ENCODE data around the gene PWP2. TPM values are rescaled to one million over a fixed set of nuclear protein-coding genes. Genes with fewer than 3 reads are reported as not detected.
A peak's percentile ranks its signal among the peaks of the same experiment; 100 is the strongest.

The PWP2 gene
- total RNA-seq, 2 experiments from 2014 or later, result 9.3 to 10.1 TPM

GRCh38 chr21:44079846-44080245 lies 27.4 kb upstream of the PWP2 start:
- Mint-ChIP-seq H3K36me3 (ENCODE audit: low read depth) (peaks cover 69% of the 10 kb centered on the region), H3K4me1 (ENCODE audit: low read depth) (peaks cover 67% of the 10 kb centered on the region), H3K27ac (peak overlapping the region; percentile 86), H3K9me3 (no peaks in the 10 kb centered on the region), H3K4me3 (no peak overlapping the region), H3K27me3 (no peaks in the 10 kb centered on the region)
- TF ChIP-seq, protein P1, sequence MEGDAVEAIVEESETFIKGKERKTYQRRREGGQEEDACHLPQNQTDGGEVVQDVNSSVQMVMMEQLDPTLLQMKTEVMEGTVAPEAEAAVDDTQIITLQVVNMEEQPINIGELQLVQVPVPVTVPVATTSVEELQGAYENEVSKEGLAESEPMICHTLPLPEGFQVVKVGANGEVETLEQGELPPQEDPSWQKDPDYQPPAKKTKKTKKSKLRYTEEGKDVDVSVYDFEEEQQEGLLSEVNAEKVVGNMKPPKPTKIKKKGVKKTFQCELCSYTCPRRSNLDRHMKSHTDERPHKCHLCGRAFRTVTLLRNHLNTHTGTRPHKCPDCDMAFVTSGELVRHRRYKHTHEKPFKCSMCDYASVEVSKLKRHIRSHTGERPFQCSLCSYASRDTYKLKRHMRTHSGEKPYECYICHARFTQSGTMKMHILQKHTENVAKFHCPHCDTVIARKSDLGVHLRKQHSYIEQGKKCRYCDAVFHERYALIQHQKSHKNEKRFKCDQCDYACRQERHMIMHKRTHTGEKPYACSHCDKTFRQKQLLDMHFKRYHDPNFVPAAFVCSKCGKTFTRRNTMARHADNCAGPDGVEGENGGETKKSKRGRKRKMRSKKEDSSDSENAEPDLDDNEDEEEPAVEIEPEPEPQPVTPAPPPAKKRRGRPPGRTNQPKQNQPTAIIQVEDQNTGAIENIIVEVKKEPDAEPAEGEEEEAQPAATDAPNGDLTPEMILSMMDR (IDR thresholded peaks at IDR 0.05), result no peak
- intact Hi-C loops (cut with micrococcal nuclease), result no loop called here
- ATAC-seq (no peak), DNase-seq (no peak)
- ChIA-PET POLR2A (interaction anchor here (0.7 kb wide), 1 partner anchor 200 kb away, joined by 3 read pairs; no protein-coding TSS in a partner anchor), CTCF (no interaction called here)

- H3K27me3 Mint-ChIP-seq, result no peaks in the 10 kb centered on the region
- ChIA-PET CTCF (interaction anchor here (1.0 to 2.5 kb wide), 6 partner anchors 10 to 294 kb away, joined by 4 to 17 read pairs (median 8); partner anchors contain the start of gene RRP1), POLR2A (interaction anchor here (0.6 to 4.1 kb wide), 11 partner anchors 7 to 294 kb away, joined by 3 to 35 read pairs (median 10); partner anchors contain the start of genes RRP1 and TRAPPC10)
- peak overlapping the region; percentile 97 for H3K27ac Mint-ChIP-seq
- ATAC-seq (no peak), DNase-seq (peak; percentile 53)
- TF ChIP-seq, protein P1 (IDR thresholded peaks at IDR 0.05), result no peak
- intact Hi-C loops (cut with micrococcal nuclease), result loop anchor here (2.0 kb wide), 1 partner anchor 18 kb away; no protein-coding TSS in a partner anchor
- peaks cover 81% of the 10 kb centered on the region for H3K36me3 Mint-ChIP-seq (ENCODE audit: low read depth)
- peaks cover 84% of the 10 kb centered on the region for H3K4me1 Mint-ChIP-seq (ENCODE audit: low read depth)
- H3K4me3 Mint-ChIP-seq, result peak overlapping the region; percentile 78
- H3K9me3 Mint-ChIP-seq, result no peaks in the 10 kb centered on the region
Measured at GRCh38 chr21:44082648-44083440, 24.4 kb upstream of the PWP2 start.

GRCh38 chr21:44083631-44084291 lies 23.4 kb upstream of the PWP2 start:
- CTCF ChIA-PET, result interaction anchor here (1.0 to 2.5 kb wide), 6 partner anchors 11 to 295 kb away, joined by 4 to 17 read pairs (median 8); partner anchors contain the start of gene RRP1
- intact Hi-C loops (cut with micrococcal nuclease), result loop anchor here (2.0 kb wide), 1 partner anchor 19 kb away; no protein-coding TSS in a partner anchor
- peaks cover 87% of the 10 kb centered on the region for H3K36me3 Mint-ChIP-seq (ENCODE audit: low read depth)
- H3K27ac Mint-ChIP-seq, result peak overlapping the region; percentile 97
- peak; percentile 91 for DNase-seq
- no peaks in the 10 kb centered on the region for H3K9me3 Mint-ChIP-seq
- ATAC-seq, result peak; percentile 80
- POLR2A ChIA-PET, result interaction anchor here (0.6 to 4.1 kb wide), 13 partner anchors 8 to 241 kb away, joined by 3 to 35 read pairs (median 8); partner anchors contain the start of gene TRAPPC10
- TF ChIP-seq, protein P1 (IDR thresholded peaks at IDR 0.05), result no peak
- H3K4me3 Mint-ChIP-seq, result peak overlapping the region; percentile 78
- no peaks in the 10 kb centered on the region for H3K27me3 Mint-ChIP-seq
- H3K4me1 Mint-ChIP-seq (ENCODE audit: low read depth), result peaks cover 87% of the 10 kb centered on the region

- DNase-seq, result no peak
- peaks cover 90% of the 10 kb centered on the region for H3K4me1 Mint-ChIP-seq (ENCODE audit: low read depth)
- ATAC-seq, result no peak
- H3K27me3 Mint-ChIP-seq, result no peaks in the 10 kb centered on the region
- H3K27ac Mint-ChIP-seq, result peak overlapping the region; percentile 97
- intact Hi-C loops (cut with micrococcal nuclease), result no loop called here
- ChIA-PET CTCF (interaction anchor here (0.8 to 2.5 kb wide), 5 partner anchors 10 to 273 kb away, joined by 3 to 17 read pairs (median 8); no protein-coding TSS in a partner anchor), POLR2A (interaction anchor here (1.1 to 4.1 kb wide), 9 partner anchors 9 to 108 kb away, joined by 3 to 35 read pairs (median 11); partner anchors contain the start of gene TRAPPC10)
- TF ChIP-seq, protein P1 (IDR thresholded peaks at IDR 0.05), result no peak
- H3K36me3 Mint-ChIP-seq (ENCODE audit: low read depth), result peaks cover 91% of the 10 kb centered on the region
- H3K4me3 Mint-ChIP-seq, result peak overlapping the region; percentile 78
- no peaks in the 10 kb centered on the region for H3K9me3 Mint-ChIP-seq
Measured at GRCh38 chr21:44084496-44085241, 22.5 kb upstream of the PWP2 start.
